Measurements from ENCODE around the gene GP1BB.

GP1BB gene

GRCh38 chr22:19727310-19728150, 4.2 kb downstream of the GP1BB start:
- no peak for DNase-seq

DNA sequence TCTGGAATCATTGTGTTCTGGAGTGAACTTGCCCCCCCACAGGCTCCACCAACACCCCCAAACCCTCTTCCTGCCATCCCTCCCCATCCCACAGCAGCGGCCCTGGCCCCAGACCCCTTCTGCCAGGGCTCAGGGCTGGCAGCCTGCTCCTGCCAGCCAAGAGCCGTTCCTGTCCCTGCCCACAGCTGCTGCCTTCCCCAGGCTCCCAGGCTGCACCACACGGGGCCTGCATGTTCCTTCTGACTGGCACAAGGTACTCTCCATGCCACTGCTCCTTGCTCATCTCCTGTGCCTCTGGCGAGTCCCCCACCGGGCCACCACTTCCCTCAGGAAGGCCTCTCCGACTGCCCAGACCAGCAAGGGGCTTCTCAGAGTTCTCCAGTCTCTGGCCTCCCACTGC, 4.9 kb downstream of the GP1BB start:
- no peak for DNase-seq

DNA sequence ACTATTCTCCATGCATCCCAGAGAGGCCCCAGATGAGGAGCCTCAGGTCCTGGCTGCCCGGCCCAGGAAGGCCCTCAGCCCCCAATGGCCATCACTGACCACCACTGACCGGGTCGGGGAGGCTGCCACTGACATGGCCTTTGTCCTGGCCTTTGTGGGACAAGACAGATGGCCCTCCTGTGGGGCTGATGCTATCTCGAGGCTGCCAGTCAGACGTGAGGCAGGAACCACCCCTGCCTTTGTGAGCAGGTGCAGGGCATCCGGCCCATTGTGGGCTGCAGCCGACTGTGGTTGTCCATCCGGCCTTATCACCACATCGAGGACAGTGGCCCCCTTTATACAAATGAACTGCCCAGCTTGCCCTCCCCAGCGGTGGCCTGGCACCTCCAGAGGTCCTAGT, 5.5 kb downstream of the GP1BB start:
- no peak for DNase-seq

- no peak for DNase-seq
These were observed 6.2 kb downstream of the GP1BB start for GRCh38 chr22:19729507-19729906.

- DNase-seq, result no peak
These were observed 6.9 kb downstream of the GP1BB start for GRCh38 chr22:19730198-19730597.

- peak; percentile 12 for DNase-seq
These were observed 7.5 kb downstream of the GP1BB start for GRCh38 chr22:19730655-19731360.

GRCh38 chr22:19731361-19732135, 8.2 kb downstream of the GP1BB start:
- no peak for DNase-seq

DNA sequence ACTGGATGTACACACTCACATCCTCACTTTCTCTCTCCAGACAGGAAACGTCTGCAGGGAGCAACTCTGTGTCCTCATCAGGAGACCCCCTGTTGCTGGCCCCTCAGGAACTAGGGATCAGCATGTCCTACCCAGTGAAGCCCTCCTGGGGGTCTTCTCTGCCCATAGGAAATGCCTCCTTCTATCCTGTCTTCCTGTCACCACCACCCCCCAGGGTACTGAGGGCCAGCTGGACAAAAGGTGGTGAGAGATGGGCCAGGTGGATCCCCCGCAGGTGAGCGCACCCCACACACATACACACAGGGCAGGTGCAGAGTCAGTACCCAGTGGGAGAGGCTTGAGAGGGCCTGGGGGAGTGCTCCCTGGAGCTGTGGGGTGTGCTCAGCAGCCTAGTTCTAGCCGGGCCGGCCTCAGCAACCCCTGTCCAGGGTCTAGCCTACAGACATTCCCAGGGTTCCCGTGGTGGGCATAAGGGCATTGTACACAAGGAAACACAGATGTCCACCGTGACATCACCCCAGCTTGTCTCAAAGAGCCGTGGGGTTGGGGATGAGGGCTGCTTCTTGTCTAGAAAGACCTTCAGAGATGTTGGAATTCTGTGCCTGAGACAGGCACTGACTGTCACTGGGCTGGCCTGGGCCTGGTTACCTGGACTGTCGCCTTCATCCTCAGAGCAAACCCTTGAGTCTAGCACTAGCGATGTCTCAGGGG, 9.2 kb downstream of the GP1BB start:
- DNase-seq, result no peak

DNA sequence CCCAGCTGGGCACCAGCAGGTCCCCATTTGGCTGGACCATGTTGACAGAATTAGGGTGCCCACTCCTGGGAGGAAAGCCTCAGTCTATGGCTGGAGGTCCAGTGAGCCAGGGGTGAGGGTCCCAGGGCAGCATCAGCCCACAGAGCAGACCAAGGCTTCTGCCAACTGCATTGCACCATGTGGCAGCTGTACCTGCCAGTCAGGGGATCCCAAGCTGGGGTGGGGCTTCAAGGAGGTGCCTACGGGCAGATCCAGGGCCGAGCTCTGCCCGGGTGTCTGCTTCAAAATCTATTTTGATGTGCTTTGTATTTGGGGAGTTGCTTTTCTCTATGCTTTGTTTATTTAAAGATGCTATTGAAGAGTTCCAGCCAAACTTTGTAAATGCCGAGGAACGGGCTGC, 10.4 kb downstream of the GP1BB start:
- DNase-seq, result no peak

DNA sequence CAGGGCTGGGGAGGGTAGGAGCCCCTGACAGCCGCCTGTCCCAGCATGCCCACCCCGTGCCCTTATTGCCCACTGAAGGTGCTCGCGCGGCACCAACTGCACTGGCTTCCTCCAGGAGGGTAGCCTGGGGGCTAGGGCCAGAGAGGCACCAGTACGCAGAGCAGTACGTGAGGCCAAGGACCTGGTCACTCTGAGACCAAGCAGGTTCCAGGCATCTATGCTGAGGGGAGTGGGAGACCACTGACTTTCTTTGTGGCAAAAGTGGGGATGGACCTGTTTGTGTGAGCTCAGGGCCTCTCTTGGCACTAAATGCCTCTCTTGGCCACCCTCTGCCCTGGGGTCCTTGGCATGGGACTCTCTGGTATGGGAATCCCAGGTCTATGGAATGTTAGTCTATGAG, 10.8 kb downstream of the GP1BB start:
- DNase-seq, result no peak

DNA sequence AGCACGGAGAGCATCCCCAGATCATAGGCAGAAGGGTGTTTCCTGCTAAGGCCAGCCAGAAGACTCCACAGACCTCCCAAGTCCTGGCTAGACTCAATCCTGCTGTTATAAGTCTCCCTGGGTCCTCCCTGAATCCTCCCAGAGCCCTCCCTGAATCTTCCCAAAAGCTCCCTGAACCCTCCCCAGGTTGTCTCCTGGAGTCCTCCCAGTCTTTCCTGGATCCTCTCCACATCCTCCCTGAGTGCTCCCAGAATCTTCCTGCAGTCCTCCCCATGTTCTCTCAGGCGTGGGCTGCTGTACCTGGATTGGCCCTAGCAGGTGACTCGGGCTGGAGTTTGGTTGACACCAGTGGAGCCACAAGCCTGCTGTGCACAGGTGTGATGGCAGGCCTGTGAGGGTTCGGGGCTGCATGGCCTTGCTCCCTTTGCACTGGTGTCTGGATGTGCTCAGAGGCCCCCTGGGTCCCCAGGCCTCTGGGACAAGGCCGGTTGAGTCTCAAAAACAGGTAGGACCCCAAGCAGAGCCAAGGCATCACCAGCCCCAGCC, 11.6 kb downstream of the GP1BB start:
- no peak for DNase-seq

DNA sequence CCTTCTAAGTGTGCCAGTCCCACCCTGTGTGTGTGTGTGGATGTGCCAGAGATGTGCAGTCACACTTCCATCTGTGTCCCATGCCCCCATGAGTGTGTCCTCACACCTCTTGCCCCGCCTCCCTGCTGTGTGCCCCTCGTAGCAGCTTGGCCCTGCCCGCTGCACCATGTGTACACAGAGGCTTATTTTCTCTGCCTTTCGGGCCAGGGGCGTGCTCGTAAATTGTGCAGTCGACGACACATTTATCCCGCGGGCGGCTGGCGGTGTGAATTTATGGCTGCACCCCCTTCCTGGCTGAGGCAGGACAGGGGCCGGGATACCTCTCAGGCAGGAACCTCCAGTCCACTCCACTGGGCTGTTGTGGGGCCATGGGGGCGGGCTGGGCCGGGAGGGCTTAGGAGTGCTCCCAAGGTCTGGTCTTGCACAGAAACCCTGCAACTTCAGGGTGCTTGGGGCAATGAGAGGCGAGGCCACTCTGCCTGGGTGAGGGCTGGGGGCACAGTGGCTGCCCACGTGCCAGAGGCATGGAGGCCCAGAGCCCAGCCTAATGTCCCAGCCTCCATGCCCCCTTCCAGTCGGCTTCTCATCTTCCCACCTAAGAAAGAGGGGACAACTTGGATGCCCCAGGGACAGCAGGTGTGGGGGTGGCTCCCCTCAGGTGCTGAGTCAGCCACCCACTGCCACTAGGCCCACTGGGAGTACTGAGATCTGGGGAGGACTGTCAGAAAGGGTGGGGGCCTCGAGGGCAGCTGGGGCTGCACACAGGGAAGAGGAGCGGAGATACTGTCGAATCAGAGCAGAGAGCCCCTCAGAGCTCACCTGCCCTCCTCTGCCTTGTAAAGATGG, 12.5 kb downstream of the GP1BB start:
- DNase-seq, result no peak

GRCh38 chr22:19737846-19738663, 14.7 kb downstream of the GP1BB start:
- no peak for DNase-seq

- DNase-seq, result no peak
These were observed 15.5 kb downstream of the GP1BB start for GRCh38 chr22:19738664-19739447.

DNA sequence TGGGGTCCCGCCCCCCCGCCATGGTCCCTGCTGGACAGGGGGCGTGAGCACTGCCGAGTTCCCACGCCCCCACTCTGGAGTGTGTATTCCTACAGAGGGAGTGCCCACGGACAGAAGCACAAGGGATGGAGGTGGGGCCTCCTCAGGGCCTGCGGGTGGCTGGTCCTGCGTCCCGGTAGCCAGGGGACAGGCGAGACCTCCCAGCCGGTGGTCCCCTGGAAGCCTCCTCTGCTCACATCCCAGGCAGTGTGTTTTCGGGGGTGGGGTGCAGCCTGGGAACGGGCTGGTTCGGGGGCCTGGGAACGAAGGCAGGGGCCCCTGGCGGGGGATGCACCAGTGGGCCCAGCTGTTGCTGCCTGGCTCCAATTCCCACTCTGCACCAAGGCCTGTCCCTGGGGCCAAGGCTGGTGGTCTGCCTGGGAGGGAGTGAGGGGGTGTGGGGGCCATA, 16.1 kb downstream of the GP1BB start:
- no peak for DNase-seq

GRCh38 chr22:19739911-19740449, 16.6 kb downstream of the GP1BB start:
- DNase-seq, result no peak

- DNase-seq, result no peak
These were observed 17.2 kb downstream of the GP1BB start for GRCh38 chr22:19740586-19740985.

GRCh38 chr22:19741053-19741452, 17.7 kb downstream of the GP1BB start:
- DNase-seq, result no peak

Measured in NCI-H526 treated with DMSO at 0.1 percent for 48 hours (cell line).